A549 (cell line): Measurements from ENCODE around the gene CHPF2.

Source experiments
- ELK1 ChIP-seq: fragments of 150-350 bp; IDR thresholded peaks from 2 replicates; pipeline ENCODE4 v1.6.1; 2014; ENCODE audit warnings: low read depth, mild to moderate bottlenecking, low read length
- JUN ChIP-seq, 2 experiments: fragments of >200 bp; sonication (Bioruptor Twin); formaldehyde crosslinking; IDR thresholded peaks; 2 replicates in 1 of 2; 3 replicates in 1 of 2; pipeline ENCODE4 v1.6.1; 2016 to 2017
- NPAS2 ChIP-seq: fragments of 250-450 bp; sonication (Bioruptor Pico); IDR thresholded peaks from 2 replicates; pipeline ENCODE4 v1.8.0; 2022; ENCODE audit warnings: mild to moderate bottlenecking, moderate library complexity, borderline replicate concordance
- POLR2A ChIP-seq: IDR thresholded peaks from 2 replicates; pipeline ENCODE4 v1.6.1; 2012; ENCODE audit warnings: mild to moderate bottlenecking, low read length
- TFCP2L1 ChIP-seq: fragments of 250-450 bp; sonication (Bioruptor Pico); IDR thresholded peaks from 2 replicates; pipeline ENCODE4 v1.5.0; 2021; ENCODE audit warnings: mild to moderate bottlenecking

GRCh38 chr7:151252961-151253711 lies 20.9 kb downstream of the CHPF2 start:
- no peak for TF ChIP-seq TFCP2L1
- no peak for TF ChIP-seq POLR2A
- no peak for TF ChIP-seq ELK1
- TF ChIP-seq JUN (IDR thresholded peaks at IDR 0.05), result no peak
- no peak for TF ChIP-seq NPAS2 (CRISPR knock-in tag)
